Measurements from ENCODE around the gene IRF9. TPM values are rescaled to one million over a fixed set of nuclear protein-coding genes. Genes with fewer than 3 reads are reported as not detected.

IRF9 gene
- total and polyA plus RNA-seq, 2 of the 13 experiments (the other 11 are each of a cell fraction or from before 2014, with no cell fraction given) = 14.9 to 49.7 TPM

DNA sequence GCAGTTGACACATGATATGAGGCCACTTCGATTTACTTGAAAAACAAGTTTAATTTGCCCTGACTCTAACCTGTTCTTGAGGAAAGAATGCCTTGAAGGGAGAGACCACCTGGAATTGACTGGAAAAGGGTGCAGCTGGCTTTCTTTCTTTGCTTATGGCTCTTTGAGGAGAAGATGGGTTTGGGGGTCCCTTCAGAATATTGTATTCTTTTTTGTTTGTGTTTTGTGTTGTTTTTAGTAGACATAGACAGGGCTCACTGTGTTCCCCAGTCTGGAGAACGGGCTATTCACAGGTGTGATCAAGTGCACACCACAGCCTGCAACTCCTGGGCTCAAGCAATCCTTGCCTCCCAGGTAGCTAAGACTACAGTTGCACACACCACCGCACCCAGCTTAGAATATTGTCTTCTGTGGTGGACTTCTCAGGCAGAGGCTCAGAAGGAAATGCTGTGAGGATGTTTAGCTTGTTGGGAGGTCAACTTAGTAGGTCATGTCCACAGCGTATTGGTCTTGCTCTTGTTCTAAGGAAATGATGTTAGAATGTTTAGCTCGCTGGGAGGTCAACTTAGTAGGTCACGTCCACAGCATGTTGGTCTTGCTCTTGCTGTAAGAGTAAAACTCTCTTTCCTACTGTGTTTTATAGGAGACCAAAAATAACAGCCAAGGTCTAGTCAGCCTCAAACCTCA lies 44.8 kb upstream of the IRF9 start (continued):
- TF ChIP-seq, protein P1, sequence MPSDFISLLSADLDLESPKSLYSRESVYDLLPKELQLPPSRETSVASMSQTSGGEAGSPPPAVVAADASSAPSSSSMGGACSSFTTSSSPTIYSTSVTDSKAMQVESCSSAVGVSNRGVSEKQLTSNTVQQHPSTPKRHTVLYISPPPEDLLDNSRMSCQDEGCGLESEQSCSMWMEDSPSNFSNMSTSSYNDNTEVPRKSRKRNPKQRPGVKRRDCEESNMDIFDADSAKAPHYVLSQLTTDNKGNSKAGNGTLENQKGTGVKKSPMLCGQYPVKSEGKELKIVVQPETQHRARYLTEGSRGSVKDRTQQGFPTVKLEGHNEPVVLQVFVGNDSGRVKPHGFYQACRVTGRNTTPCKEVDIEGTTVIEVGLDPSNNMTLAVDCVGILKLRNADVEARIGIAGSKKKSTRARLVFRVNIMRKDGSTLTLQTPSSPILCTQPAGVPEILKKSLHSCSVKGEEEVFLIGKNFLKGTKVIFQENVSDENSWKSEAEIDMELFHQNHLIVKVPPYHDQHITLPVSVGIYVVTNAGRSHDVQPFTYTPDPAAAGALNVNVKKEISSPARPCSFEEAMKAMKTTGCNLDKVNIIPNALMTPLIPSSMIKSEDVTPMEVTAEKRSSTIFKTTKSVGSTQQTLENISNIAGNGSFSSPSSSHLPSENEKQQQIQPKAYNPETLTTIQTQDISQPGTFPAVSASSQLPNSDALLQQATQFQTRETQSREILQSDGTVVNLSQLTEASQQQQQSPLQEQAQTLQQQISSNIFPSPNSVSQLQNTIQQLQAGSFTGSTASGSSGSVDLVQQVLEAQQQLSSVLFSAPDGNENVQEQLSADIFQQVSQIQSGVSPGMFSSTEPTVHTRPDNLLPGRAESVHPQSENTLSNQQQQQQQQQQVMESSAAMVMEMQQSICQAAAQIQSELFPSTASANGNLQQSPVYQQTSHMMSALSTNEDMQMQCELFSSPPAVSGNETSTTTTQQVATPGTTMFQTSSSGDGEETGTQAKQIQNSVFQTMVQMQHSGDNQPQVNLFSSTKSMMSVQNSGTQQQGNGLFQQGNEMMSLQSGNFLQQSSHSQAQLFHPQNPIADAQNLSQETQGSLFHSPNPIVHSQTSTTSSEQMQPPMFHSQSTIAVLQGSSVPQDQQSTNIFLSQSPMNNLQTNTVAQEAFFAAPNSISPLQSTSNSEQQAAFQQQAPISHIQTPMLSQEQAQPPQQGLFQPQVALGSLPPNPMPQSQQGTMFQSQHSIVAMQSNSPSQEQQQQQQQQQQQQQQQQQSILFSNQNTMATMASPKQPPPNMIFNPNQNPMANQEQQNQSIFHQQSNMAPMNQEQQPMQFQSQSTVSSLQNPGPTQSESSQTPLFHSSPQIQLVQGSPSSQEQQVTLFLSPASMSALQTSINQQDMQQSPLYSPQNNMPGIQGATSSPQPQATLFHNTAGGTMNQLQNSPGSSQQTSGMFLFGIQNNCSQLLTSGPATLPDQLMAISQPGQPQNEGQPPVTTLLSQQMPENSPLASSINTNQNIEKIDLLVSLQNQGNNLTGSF (CRISPR knock-in tag; IDR thresholded peaks at IDR 0.05) = 0 out of 2 replicates have a peak, but pooled peaks have one; percentile 19
- TF ChIP-seq ZMYM2 (CRISPR knock-in tag; IDR thresholded peaks at IDR 0.05) (no peak), ZNF138 (CRISPR knock-in tag; IDR thresholded peaks at IDR 0.05; ENCODE audit: low read depth) (no peak), POLR2A (IDR thresholded peaks at IDR 0.05; ENCODE audit: insufficient read depth in 1 of 2, low read depth in 2 of 2, low read length in 2 of 2) (peak in 1 of 2 experiments; percentile 6; a peak in 1 of 4 replicates), ZNF121 (CRISPR knock-in tag; IDR thresholded peaks at IDR 0.05) (no peak), PHF21A (CRISPR knock-in tag; IDR thresholded peaks at IDR 0.05) (no peak), ZNF773 (CRISPR knock-in tag; IDR thresholded peaks at IDR 0.05; ENCODE audit: borderline replicate concordance) (0 out of 2 replicates have a peak, but pooled peaks have one; percentile 39), ARNTL (CRISPR knock-in tag; IDR thresholded peaks at IDR 0.05) (no peak), MAFF (IDR thresholded peaks at IDR 0.05; ENCODE audit: low read depth, low read length) (no peak), NFATC3 (CRISPR knock-in tag; IDR thresholded peaks at IDR 0.05) (no peak), ZNF367 (CRISPR knock-in tag; IDR thresholded peaks at IDR 0.05; ENCODE audit: borderline replicate concordance) (no peak), SIN3A (IDR thresholded peaks at IDR 0.05; ENCODE audit: borderline replicate concordance, low read depth, low read length) (0 out of 2 replicates have a peak, but pooled peaks have one; percentile 8), CCDC6 (CRISPR knock-in tag; IDR thresholded peaks at IDR 0.05) (no peak), MAZ (IDR thresholded peaks at IDR 0.05; ENCODE audit: borderline replicate concordance, low read depth, low read length) (no peak), MAZ (CRISPR knock-in tag; IDR thresholded peaks at IDR 0.05; ENCODE audit: low read depth) (no peak), MXI1 (IDR thresholded peaks at IDR 0.05; ENCODE audit: borderline replicate concordance, low read depth, low read length) (no peak), ADNP (CRISPR knock-in tag; IDR thresholded peaks at IDR 0.05) (no peak), LCORL (IDR thresholded peaks at IDR 0.05) (no peak), LCORL (CRISPR knock-in tag; IDR thresholded peaks at IDR 0.05) (0 out of 2 replicates have a peak, but pooled peaks have one; percentile 45), THAP11 (CRISPR knock-in tag; IDR thresholded peaks at IDR 0.05) (no peak)
- TF ChIP-seq, protein P2, sequence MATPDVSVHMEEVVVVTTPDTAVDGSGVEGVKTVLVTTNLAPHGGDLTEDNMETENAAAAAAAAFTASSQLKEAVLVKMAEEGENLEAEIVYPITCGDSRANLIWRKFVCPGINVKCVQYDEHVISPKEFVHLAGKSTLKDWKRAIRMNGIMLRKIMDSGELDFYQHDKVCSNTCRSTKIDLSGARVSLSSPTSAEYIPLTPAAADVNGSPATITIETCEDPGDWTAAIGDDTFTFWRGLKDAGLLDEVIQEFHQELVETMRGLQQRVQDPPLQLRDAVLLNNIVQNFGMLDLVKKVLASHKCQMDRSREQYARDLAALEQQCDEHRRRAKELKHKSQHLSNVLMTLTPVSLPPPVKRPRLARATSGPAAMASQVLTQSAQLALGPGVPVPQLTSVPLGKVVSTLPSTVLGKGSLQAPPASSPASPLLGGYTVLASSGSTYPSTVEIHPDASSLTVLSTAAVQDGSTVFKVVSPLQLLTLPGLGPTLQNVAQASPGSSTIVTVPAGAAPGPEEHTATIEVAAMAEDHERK (CRISPR knock-in tag; IDR thresholded peaks at IDR 0.05; ENCODE audit: low read depth) = no peak
- TF ChIP-seq, protein P3, sequence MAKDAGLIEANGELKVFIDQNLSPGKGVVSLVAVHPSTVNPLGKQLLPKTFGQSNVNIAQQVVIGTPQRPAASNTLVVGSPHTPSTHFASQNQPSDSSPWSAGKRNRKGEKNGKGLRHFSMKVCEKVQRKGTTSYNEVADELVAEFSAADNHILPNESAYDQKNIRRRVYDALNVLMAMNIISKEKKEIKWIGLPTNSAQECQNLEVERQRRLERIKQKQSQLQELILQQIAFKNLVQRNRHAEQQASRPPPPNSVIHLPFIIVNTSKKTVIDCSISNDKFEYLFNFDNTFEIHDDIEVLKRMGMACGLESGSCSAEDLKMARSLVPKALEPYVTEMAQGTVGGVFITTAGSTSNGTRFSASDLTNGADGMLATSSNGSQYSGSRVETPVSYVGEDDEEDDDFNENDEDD (CRISPR knock-in tag; IDR thresholded peaks at IDR 0.05; ENCODE audit: borderline replicate concordance) = no peak
- TF ChIP-seq, protein P4, sequence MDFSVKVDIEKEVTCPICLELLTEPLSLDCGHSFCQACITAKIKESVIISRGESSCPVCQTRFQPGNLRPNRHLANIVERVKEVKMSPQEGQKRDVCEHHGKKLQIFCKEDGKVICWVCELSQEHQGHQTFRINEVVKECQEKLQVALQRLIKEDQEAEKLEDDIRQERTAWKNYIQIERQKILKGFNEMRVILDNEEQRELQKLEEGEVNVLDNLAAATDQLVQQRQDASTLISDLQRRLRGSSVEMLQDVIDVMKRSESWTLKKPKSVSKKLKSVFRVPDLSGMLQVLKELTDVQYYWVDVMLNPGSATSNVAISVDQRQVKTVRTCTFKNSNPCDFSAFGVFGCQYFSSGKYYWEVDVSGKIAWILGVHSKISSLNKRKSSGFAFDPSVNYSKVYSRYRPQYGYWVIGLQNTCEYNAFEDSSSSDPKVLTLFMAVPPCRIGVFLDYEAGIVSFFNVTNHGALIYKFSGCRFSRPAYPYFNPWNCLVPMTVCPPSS (IDR thresholded peaks at IDR 0.05) = no peak

Data from HepG2 (cell line).